OCI-LY7 (cell line): ENCODE data around the gene C16orf46. TPM values are rescaled to one million over a fixed set of nuclear protein-coding genes. Genes with fewer than 3 reads are reported as not detected.

Source experiments
- BruUV-seq: library from RNA; stranded (reverse); fragments of 400-500 nt; replicated peaks from 2 replicates; lab custom pipeline; 2021; lab: Mats Ljungman, UMichigan
- CTCF ChIA-PET: fragments of 300-600 bp; sonication (Branson Sonifier 250); formaldehyde crosslinking; loops from one replicate; lab custom pipeline; 2022; ENCODE audit warnings: antibody characterized with exemption; ENCODE audit not compliant: unreplicated experiment; lab: Charles Lee
- POLR2A ChIA-PET: fragments of 300-600 bp; sonication (Branson Sonifier 250); formaldehyde crosslinking; loops from one replicate; lab custom pipeline; 2022; ENCODE audit warnings: antibody characterized with exemption; lab: Charles Lee
- DNase-seq: peaks from one replicate; pipeline ENCODE4 v3.0.0-alpha.2; 2015; ENCODE audit warnings: low spot score
- H2AFZ ChIP-seq: fragments of 200-600 bp; sonication (generic), shearing (Covaris generic); 2 replicates; pipeline ENCODE4 v1.6.1; 2014; ENCODE audit warnings: mild to moderate bottlenecking, antibody characterized with exemption, low read length, moderate library complexity
- H3K27ac ChIP-seq: fragments of 200-600 bp; sonication (generic); 2 replicates; pipeline ENCODE4 v1.5.1; 2014; ENCODE audit warnings: mixed run types, low read depth, mild to moderate bottlenecking, moderate library complexity, low read length, inconsistent platforms; ENCODE audit not compliant: poor library complexity, severe bottlenecking
- H3K36me3 ChIP-seq: fragments of 200-600 bp; sonication (generic); 2 replicates; pipeline ENCODE4 v1.6.1; 2014; ENCODE audit warnings: mild to moderate bottlenecking, antibody characterized with exemption, low read length, moderate library complexity, mixed read lengths; ENCODE audit not compliant: insufficient read depth
- H3K4me1 ChIP-seq: fragments of 200-600 bp; sonication (generic); 2 replicates; pipeline ENCODE4 v1.5.1; 2014; ENCODE audit warnings: mild to moderate bottlenecking, low read length; ENCODE audit not compliant: insufficient read depth, poor library complexity, severe bottlenecking
- H3K4me2 ChIP-seq: fragments of 200-600 bp; sonication (generic); 2 replicates; pipeline ENCODE4 v1.6.1; 2014; ENCODE audit warnings: mild to moderate bottlenecking, low read length
- H3K4me3 ChIP-seq: fragments of 200-600 bp; sonication (generic); 2 replicates; pipeline ENCODE4 v1.5.1; 2014; ENCODE audit warnings: mild to moderate bottlenecking, low read depth, low read length; ENCODE audit not compliant: poor library complexity, severe bottlenecking
- H3K79me2 ChIP-seq: fragments of 200-600 bp; sonication (generic); 2 replicates; pipeline ENCODE4 v1.6.1; 2016; ENCODE audit warnings: low read depth, mild to moderate bottlenecking, low read length, moderate library complexity, mixed read lengths; ENCODE audit not compliant: insufficient read depth
- H3K9me2 ChIP-seq: fragments of 200-600 bp; sonication (generic); 2 replicates; pipeline ENCODE4 v1.6.1; 2016; ENCODE audit warnings: mild to moderate bottlenecking, low read length, mixed read lengths; ENCODE audit not compliant: insufficient read depth
- H3K9me3 ChIP-seq: fragments of 200-600 bp; sonication (generic); 2 replicates; pipeline ENCODE4 v1.6.1; 2014; ENCODE audit warnings: mild to moderate bottlenecking, mixed run types, low read length, mixed read lengths
- H4K20me1 ChIP-seq: fragments of 200-600 bp; sonication (generic); 2 replicates; pipeline ENCODE4 v1.6.1; 2014; ENCODE audit warnings: mild to moderate bottlenecking, antibody characterized with exemption, low read length, moderate library complexity, mixed read lengths; ENCODE audit not compliant: insufficient read depth
- CTCF ChIP-seq: fragments of 200-600 bp; sonication (generic); conservative IDR thresholded peaks from 2 replicates; pipeline ENCODE4 v1.5.1; 2014; ENCODE audit warnings: mild to moderate bottlenecking, antibody characterized with exemption, low read length, moderate library complexity, mixed read lengths
- EZH2phosphoT487 ChIP-seq: fragments of 200-600 bp; sonication (generic); IDR thresholded peaks from 2 replicates; pipeline ENCODE4 v1.6.1; 2018; ENCODE audit warnings: low read depth, borderline replicate concordance, mild to moderate bottlenecking, mixed run types, antibody characterized with exemption, low read length, moderate library complexity, mixed read lengths
- intact Hi-C: fragments of 100-400 bp; cut with micrococcal nuclease; formaldehyde crosslinking; loops from one replicate; pipeline ENCODE4 v1.10.0; 2022; ENCODE audit not compliant: unreplicated experiment
- total RNA-seq, 2 experiments: library from RNA; depleted of rRNA in 1 of 2; stranded (reverse); fragments of >200 nt in 1 of 2; shearing (Covaris generic) in 1 of 2; gene quantifications; 2 replicates each; pipeline ENCODE4 v1.2.3, GENCODE V29; 2014 to 2022

C16orf46 gene
- total RNA-seq, 2 experiments from 2014 or later = 0.69 to 1.2 TPM

- intact Hi-C loops = loop anchor here (10.0 kb wide), 1 partner anchor 220 kb away; the partner anchor contains the start of gene GAN
- POLR2A ChIA-PET = interaction anchor here (0.6 to 1.6 kb wide), 3 partner anchors 11 to 73 kb away, joined by 3 to 6 read pairs (median 4); no protein-coding TSS in a partner anchor
- CTCF ChIA-PET = no interaction called here
Observed at GRCh38 chr16:81094771-81095251, 17.8 kb upstream of the C16orf46 start.

GRCh38 chr16:81088836-81089235, 11.8 kb upstream of the C16orf46 start:
- H3K4me2 ChIP-seq = no peak overlapping the region
- H3K36me3 ChIP-seq = peaks cover 56% of the 10 kb centered on the region
- no peaks in the 10 kb centered on the region for H4K20me1 ChIP-seq
- no peaks in the 10 kb centered on the region for H3K9me2 ChIP-seq
- no TSS peak for BruUV-seq
- no peak overlapping the region for H2AFZ ChIP-seq
- H3K4me1 ChIP-seq = peaks cover 2% of the 10 kb centered on the region
- no peak overlapping the region for H3K27ac ChIP-seq
- intact Hi-C loops = no loop called here
- POLR2A ChIA-PET = no interaction called here
- H3K9me3 ChIP-seq = no peaks in the 10 kb centered on the region
- CTCF ChIA-PET = no interaction called here
- TF ChIP-seq EZH2phosphoT487 = no peak
- no peak for TF ChIP-seq CTCF
- H3K79me2 ChIP-seq = peaks cover 14% of the 10 kb centered on the region; the same call in 1 of the 2 replicates
- DNase-seq = no peak
- no peak overlapping the region for H3K4me3 ChIP-seq

More at GRCh38 chr16:81094771-81095251, 17.8 kb upstream of the C16orf46 start:
- Histone ChIP-seq H3K4me1 (peaks cover 23% of the 10 kb centered on the region), H3K9me2 (no peaks in the 10 kb centered on the region), H3K36me3 (peaks cover 14% of the 10 kb centered on the region; the same call in 1 of the 2 replicates), H3K4me3 (peak overlapping the region; percentile 88), H2AFZ (peak overlapping the region; percentile 8; the same call in 1 of the 2 replicates), H3K79me2 (peaks cover 30% of the 10 kb centered on the region; the same call in 1 of the 2 replicates), H3K9me3 (no peaks in the 10 kb centered on the region), H3K4me2 (peak overlapping the region; percentile 78), H4K20me1 (no peaks in the 10 kb centered on the region), H3K27ac (no peak overlapping the region)
- no peak for TF ChIP-seq CTCF
- no peak for TF ChIP-seq EZH2phosphoT487
- BruUV-seq = no TSS peak
- no peak for DNase-seq

- no peak for DNase-seq
- H3K36me3 ChIP-seq = peaks cover 36% of the 10 kb centered on the region
- no TSS peak for BruUV-seq
- no peak overlapping the region for H3K4me3 ChIP-seq
- no peaks in the 10 kb centered on the region for H4K20me1 ChIP-seq
- ChIA-PET CTCF (no interaction called here), POLR2A (interaction anchor here (1.5 kb wide), 1 partner anchor 13 kb away, joined by 3 read pairs; no protein-coding TSS in a partner anchor)
- H3K27ac ChIP-seq = no peak overlapping the region
- H3K9me3 ChIP-seq = no peaks in the 10 kb centered on the region
- H3K79me2 ChIP-seq = no peaks in the 10 kb centered on the region
- no peaks in the 10 kb centered on the region for H3K9me2 ChIP-seq
- H3K4me2 ChIP-seq = no peak overlapping the region
- TF ChIP-seq CTCF (no peak), EZH2phosphoT487 (no peak)
- peaks cover 11% of the 10 kb centered on the region for H3K4me1 ChIP-seq
- intact Hi-C loops = no loop called here
- no peak overlapping the region for H2AFZ ChIP-seq
Observed at GRCh38 chr16:81081014-81081413, 4.0 kb upstream of the C16orf46 start.
